ENCODE data around the gene MRPS10. TPM values are rescaled to one million over a fixed set of nuclear protein-coding genes. Genes with fewer than 3 reads are reported as not detected.
A peak's percentile ranks its signal among the peaks of the same experiment; 100 is the strongest.

Gene MRPS10
- total RNA-seq, 1 donor from 2014 or later = 22.5 TPM

- peak; percentile 89 for TF ChIP-seq CTCF (IDR thresholded peaks at IDR 0.05; ENCODE audit: unreplicated experiment)
- H3K36me3 Mint-ChIP-seq (ENCODE audit: insufficient read depth) = no peaks in the 10 kb centered on the region
- no peaks in the 10 kb centered on the region for H3K9me3 Mint-ChIP-seq (ENCODE audit: low read depth)
- H3K27ac Mint-ChIP-seq = no peak overlapping the region
- H3K4me1 Mint-ChIP-seq (ENCODE audit: low read depth) = peaks cover 2% of the 10 kb centered on the region
- H3K27me3 Mint-ChIP-seq = peaks cover 5% of the 10 kb centered on the region
- peak; percentile 78 for DNase-seq (ENCODE audit: low spot score, unreplicated experiment)
- no peak overlapping the region for H3K4me3 Mint-ChIP-seq (ENCODE audit: low read depth)
These were observed 51.1 kb downstream of the MRPS10 start for GRCh38 chr6:42166444-42167141.

GRCh38 chr6:42165016-42165415, 52.6 kb downstream of the MRPS10 start:
- no peak overlapping the region for H3K27ac Mint-ChIP-seq
- TF ChIP-seq CTCF (IDR thresholded peaks at IDR 0.05; ENCODE audit: unreplicated experiment) = no peak
- peaks cover 20% of the 10 kb centered on the region for H3K27me3 Mint-ChIP-seq
- no peak overlapping the region for H3K4me3 Mint-ChIP-seq (ENCODE audit: low read depth)
- no peaks in the 10 kb centered on the region for H3K36me3 Mint-ChIP-seq (ENCODE audit: insufficient read depth)
- peaks cover 2% of the 10 kb centered on the region for H3K4me1 Mint-ChIP-seq (ENCODE audit: low read depth)
- no peak for DNase-seq (ENCODE audit: low spot score, unreplicated experiment)
- no peaks in the 10 kb centered on the region for H3K9me3 Mint-ChIP-seq (ENCODE audit: low read depth)

- Mint-ChIP-seq H3K9me3 (ENCODE audit: low read depth) (no peaks in the 10 kb centered on the region), H3K27ac (no peak overlapping the region), H3K36me3 (ENCODE audit: insufficient read depth) (no peaks in the 10 kb centered on the region), H3K4me1 (ENCODE audit: low read depth) (peaks cover 2% of the 10 kb centered on the region), H3K4me3 (ENCODE audit: low read depth) (no peak overlapping the region), H3K27me3 (peaks cover 20% of the 10 kb centered on the region)
- TF ChIP-seq CTCF (IDR thresholded peaks at IDR 0.05; ENCODE audit: unreplicated experiment) = no peak
- DNase-seq (ENCODE audit: low spot score, unreplicated experiment) = no peak
These were observed 53.7 kb downstream of the MRPS10 start for GRCh38 chr6:42163981-42164380.

GRCh38 chr6:42162812-42163211, 54.8 kb downstream of the MRPS10 start:
- Mint-ChIP-seq H3K36me3 (ENCODE audit: insufficient read depth) (no peaks in the 10 kb centered on the region), H3K27ac (no peak overlapping the region), H3K9me3 (ENCODE audit: low read depth) (no peaks in the 10 kb centered on the region), H3K4me3 (ENCODE audit: low read depth) (no peak overlapping the region), H3K27me3 (peaks cover 19% of the 10 kb centered on the region), H3K4me1 (ENCODE audit: low read depth) (peaks cover 2% of the 10 kb centered on the region)
- TF ChIP-seq CTCF (IDR thresholded peaks at IDR 0.05; ENCODE audit: unreplicated experiment) = no peak
- DNase-seq (ENCODE audit: low spot score, unreplicated experiment) = no peak

GRCh38 chr6:42162384-42162783, 55.3 kb downstream of the MRPS10 start:
- TF ChIP-seq CTCF (IDR thresholded peaks at IDR 0.05; ENCODE audit: unreplicated experiment) = no peak
- DNase-seq (ENCODE audit: low spot score, unreplicated experiment) = no peak
- no peaks in the 10 kb centered on the region for H3K36me3 Mint-ChIP-seq (ENCODE audit: insufficient read depth)
- no peaks in the 10 kb centered on the region for H3K9me3 Mint-ChIP-seq (ENCODE audit: low read depth)
- peaks cover 2% of the 10 kb centered on the region for H3K4me1 Mint-ChIP-seq (ENCODE audit: low read depth)
- H3K27me3 Mint-ChIP-seq = peaks cover 20% of the 10 kb centered on the region
- H3K27ac Mint-ChIP-seq = no peak overlapping the region
- H3K4me3 Mint-ChIP-seq (ENCODE audit: low read depth) = no peak overlapping the region
